ENCODE results near the gene OTUD4.
"Not testable (repeated sequence)": the region's sequence is repeated elsewhere in the genome, so short reads cannot be mapped to it uniquely, and the experiment has no call there.

The OTUD4 gene

GRCh38 chr4:145179861-145180297 lies 510 bp downstream of the OTUD4 start:
- DNase-seq (ENCODE audit: low read depth): not testable (repeated sequence)

- peak; percentile 53 for DNase-seq (ENCODE audit: low read depth)
Measured at GRCh38 chr4:145179281-145179860, 1.0 kb downstream of the OTUD4 start.

GRCh38 chr4:145178740-145179280 lies 1.6 kb downstream of the OTUD4 start:
- DNase-seq (ENCODE audit: low read depth): no peak

- no peak for DNase-seq (ENCODE audit: low read depth)
Measured at GRCh38 chr4:145177906-145178538, 2.4 kb downstream of the OTUD4 start.

- no peak for DNase-seq (ENCODE audit: low read depth)
Measured at GRCh38 chr4:145177511-145177905, 2.9 kb downstream of the OTUD4 start.

GRCh38 chr4:145176641-145177432 lies 3.6 kb downstream of the OTUD4 start:
- no peak for DNase-seq (ENCODE audit: low read depth)

- DNase-seq (ENCODE audit: low read depth): no peak
Measured at GRCh38 chr4:145171911-145172310, 8.5 kb downstream of the OTUD4 start.

- no peak for DNase-seq (ENCODE audit: low read depth)
Measured at GRCh38 chr4:145170223-145170622, 10.2 kb downstream of the OTUD4 start.

GRCh38 chr4:145168581-145169187 lies 11.7 kb downstream of the OTUD4 start:
- DNase-seq (ENCODE audit: low read depth): no peak

- no peak for DNase-seq (ENCODE audit: low read depth)
Measured at GRCh38 chr4:145167887-145168286, 12.5 kb downstream of the OTUD4 start.

GRCh38 chr4:145161549-145161948 lies 18.8 kb downstream of the OTUD4 start:
- DNase-seq (ENCODE audit: low read depth): no peak

- DNase-seq (ENCODE audit: low read depth): no peak
Measured at GRCh38 chr4:145156986-145157385, 23.4 kb downstream of the OTUD4 start.

GRCh38 chr4:145155268-145155870 lies 25.0 kb downstream of the OTUD4 start:
- no peak for DNase-seq (ENCODE audit: low read depth)

- no peak for DNase-seq (ENCODE audit: low read depth)
Measured at GRCh38 chr4:145154573-145154972, 25.8 kb downstream of the OTUD4 start.

GRCh38 chr4:145153904-145154298 lies 26.5 kb downstream of the OTUD4 start:
- DNase-seq (ENCODE audit: low read depth): no peak

- no peak for DNase-seq (ENCODE audit: low read depth)
Measured at GRCh38 chr4:145153181-145153903, 27.0 kb downstream of the OTUD4 start.

GRCh38 chr4:145148980-145149379 lies 31.4 kb downstream of the OTUD4 start:
- no peak for DNase-seq (ENCODE audit: low read depth)

- not testable (repeated sequence) for DNase-seq (ENCODE audit: low read depth)
Measured at GRCh38 chr4:145136219-145136618, 44.2 kb downstream of the OTUD4 start.

- DNase-seq (ENCODE audit: low read depth): no peak
Measured at GRCh38 chr4:145132511-145133098, 47.8 kb downstream of the OTUD4 start.

- no peak for DNase-seq (ENCODE audit: low read depth)
Measured at GRCh38 chr4:145131848-145132247, 48.5 kb downstream of the OTUD4 start.

All from T follicular helper cell (primary cell).